22Rv1 (cell line): ENCODE results near the gene C1QBP.

Source experiments
- H3K27ac ChIP-seq: fragments of 450-650 bp; 2 replicates; pipeline ENCODE4 v1.5.1; 2017
- CTCF ChIP-seq: fragments of 450-650 bp; IDR thresholded peaks from 2 replicates; pipeline ENCODE4 v1.5.1; 2017; ENCODE audit warnings: mild to moderate bottlenecking
- ZFX ChIP-seq: fragments of 450-650 bp; IDR thresholded peaks from 2 replicates; pipeline ENCODE4 v1.6.1; 2017; ENCODE audit warnings: antibody characterized with exemption, borderline replicate concordance

C1QBP gene

GRCh38 chr17:5419356-5419958 is 19.5 kb downstream of the C1QBP start, which contains the start of gene NUP88:
NUP88 (minus strand) TSS chr17:5419662; CDS start chr17:5419650, 12 bp downstream.
- TF ChIP-seq CTCF, result no peak
- no peak for TF ChIP-seq ZFX
- peak within 1 kb of the TSS; percentile 94 for H3K27ac ChIP-seq

GRCh38 chr17:5418858-5419355 is 20.0 kb downstream of the C1QBP start:
- TF ChIP-seq ZFX (no peak), CTCF (no peak)
- H3K27ac ChIP-seq, result peak overlapping the region; percentile 94

- no peak for TF ChIP-seq CTCF
- TF ChIP-seq ZFX, result no peak
- no peak overlapping the region for H3K27ac ChIP-seq
These were observed 22.1 kb downstream of the C1QBP start for GRCh38 chr17:5416901-5417300.

- TF ChIP-seq ZFX (no peak), CTCF (no peak)
These were observed 25.3 kb downstream of the C1QBP start for GRCh38 chr17:5413682-5414081.

GRCh38 chr17:5410594-5411272 is 28.2 kb downstream of the C1QBP start:
- no peak for TF ChIP-seq CTCF
- no peak for TF ChIP-seq ZFX
- no peak overlapping the region for H3K27ac ChIP-seq

More at GRCh38 chr17:5413682-5414081, 25.3 kb downstream of the C1QBP start:
- H3K27ac ChIP-seq, result peak overlapping the region; percentile 32; the same call in 1 of the 2 replicates

- TF ChIP-seq CTCF (no peak), ZFX (no peak)
- H3K27ac ChIP-seq, result no peak overlapping the region
These were observed 30.8 kb downstream of the C1QBP start for GRCh38 chr17:5408186-5408585.

GRCh38 chr17:5405400-5405799 is 33.6 kb downstream of the C1QBP start:
- TF ChIP-seq ZFX (no peak), CTCF (no peak)
- H3K27ac ChIP-seq, result no peak overlapping the region
